GM19351 (cell line): ENCODE data around the gene DLL1.

Source experiments
- ATAC-seq: cut with Tn5 transposase; IDR thresholded peaks from one replicate; pipeline ENCODE4 v1.9.1; 2021; ENCODE audit warnings: mild to moderate bottlenecking, moderate library complexity; ENCODE audit not compliant: unreplicated experiment

DLL1 gene

GRCh38 chr6:170284126-170284773 is 6.6 kb downstream of the DLL1 start:
- ATAC-seq = no peak

GRCh38 chr6:170283212-170284081 is 7.4 kb downstream of the DLL1 start:
- ATAC-seq = no peak

GRCh38 chr6:170282512-170283158 is 8.2 kb downstream of the DLL1 start:
- no peak for ATAC-seq

DNA sequence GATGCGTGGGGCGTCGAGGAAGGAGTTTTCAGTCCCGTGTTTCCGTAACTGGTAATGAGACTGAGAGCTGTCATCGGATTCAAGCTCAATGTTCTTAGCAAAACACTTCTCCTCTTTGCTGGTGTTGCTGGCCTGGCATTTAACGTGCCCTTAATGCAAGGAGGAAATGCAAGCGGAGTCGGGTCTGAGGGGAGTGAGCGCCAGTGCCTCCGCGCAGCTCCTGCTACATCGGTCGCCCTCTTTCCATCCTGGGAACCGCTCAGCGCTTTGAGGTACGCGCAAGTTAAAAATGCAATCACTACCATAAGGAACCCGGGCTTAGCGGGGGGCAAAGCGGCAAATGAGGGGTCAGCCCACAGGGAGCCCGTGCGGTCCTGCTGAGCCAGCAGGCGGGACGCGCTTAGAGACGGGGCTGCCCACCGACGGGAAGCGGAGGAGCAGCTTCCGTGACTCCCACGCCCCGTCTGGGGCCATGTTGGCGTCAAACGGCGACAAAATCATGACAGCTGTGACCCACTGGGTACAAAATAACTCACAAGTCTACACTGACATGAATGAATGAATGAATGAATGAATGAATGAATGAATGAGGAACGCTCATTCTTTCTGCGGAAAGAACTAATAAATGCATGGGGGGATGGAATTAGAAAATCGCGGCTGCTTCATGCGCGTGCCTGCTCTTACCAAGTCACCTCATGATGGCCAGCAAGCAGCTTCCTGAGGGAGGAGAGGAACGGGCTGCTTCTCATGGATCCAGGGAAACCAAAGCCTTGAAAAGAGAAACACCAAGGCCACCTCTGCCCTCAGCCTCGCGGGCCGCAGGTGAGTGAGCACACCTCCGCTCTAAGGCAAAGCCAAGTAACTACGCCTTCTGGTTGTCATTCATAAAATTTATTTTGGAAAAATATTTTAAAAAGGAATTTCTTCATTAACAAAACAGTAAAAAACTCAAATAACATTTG is 9.3 kb downstream of the DLL1 start:
- ATAC-seq = no peak

DNA sequence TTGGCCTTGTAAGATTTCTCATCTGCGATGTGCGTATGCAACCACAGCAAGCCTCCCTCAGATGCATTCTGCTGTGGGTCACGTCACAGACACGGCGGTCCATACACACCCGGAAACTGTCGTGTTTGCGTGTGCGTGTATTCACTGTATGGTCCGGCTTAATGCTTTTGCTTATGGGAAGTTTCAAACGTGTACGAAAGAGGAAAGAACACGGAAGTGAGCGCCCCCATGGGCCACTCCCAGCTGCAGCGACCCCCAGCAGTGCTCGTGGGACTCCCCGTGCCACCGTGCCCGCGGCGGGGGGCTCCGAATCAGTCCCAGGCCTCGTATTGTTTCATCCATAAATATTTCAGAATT is 10.2 kb downstream of the DLL1 start:
- peak; percentile 43 for ATAC-seq

GRCh38 chr6:170279977-170280688 is 10.7 kb downstream of the DLL1 start:
- ATAC-seq = peak; percentile 85

DNA sequence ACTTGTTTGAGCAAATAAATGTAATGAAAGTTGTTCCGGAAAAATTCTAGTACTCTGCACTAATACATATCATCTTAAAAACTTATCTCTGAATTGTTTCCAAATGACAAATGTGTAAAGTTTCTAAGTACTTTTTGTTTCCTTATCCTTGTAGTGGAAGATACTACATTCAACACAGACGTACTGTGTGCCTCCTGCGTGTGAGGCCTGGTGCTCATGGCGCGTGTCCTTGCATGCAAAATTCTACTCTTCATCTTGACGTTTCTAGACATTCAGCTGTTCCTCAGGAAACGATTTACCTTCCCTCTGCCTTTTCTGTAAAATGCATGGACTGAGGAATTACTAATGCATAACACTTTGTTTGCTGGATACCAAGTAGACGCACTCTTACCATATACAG is 11.5 kb downstream of the DLL1 start:
- no peak for ATAC-seq

- no peak for ATAC-seq
Measured at GRCh38 chr6:170278743-170279094, 12.2 kb downstream of the DLL1 start.

DNA sequence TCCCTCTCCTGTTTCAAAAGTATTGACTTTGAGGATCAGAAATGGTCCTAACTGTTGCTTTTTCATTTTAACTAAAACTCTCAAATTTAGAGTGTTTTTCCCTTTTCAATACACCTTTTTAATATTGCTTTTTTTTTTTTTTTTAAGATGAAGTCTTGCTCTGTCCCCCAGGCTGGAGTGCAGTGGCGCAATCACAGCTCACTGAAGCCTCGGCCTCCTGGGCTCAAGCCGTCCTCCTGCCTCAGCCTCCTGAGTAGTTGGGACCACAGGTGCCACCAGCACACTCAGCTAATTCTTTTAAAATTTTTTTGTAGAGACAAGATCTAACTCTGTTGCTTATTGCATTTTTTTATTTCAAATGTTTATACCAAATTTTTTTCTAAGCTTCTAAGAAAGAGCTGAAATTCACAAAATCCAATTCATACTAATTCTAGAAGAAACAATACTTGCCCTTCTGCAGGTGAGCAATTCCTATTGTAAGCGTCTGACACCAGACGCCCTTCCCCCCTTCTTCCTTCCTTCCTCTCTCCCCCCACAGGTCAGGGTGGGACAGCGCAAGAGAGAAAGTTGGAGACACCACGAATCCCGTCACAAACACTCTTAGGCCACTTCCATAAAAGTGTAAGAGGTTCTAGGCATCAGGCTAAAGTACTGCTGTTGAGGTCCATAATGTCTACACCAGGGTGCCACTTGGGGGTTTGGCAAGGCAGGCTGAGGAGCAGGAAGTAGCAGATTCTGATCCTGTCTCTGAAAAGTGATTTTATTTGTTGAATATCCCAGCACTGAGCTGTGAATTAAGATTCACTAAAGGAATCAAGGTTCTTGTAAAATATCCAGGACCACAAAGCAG is 12.8 kb downstream of the DLL1 start:
- no peak for ATAC-seq

DNA sequence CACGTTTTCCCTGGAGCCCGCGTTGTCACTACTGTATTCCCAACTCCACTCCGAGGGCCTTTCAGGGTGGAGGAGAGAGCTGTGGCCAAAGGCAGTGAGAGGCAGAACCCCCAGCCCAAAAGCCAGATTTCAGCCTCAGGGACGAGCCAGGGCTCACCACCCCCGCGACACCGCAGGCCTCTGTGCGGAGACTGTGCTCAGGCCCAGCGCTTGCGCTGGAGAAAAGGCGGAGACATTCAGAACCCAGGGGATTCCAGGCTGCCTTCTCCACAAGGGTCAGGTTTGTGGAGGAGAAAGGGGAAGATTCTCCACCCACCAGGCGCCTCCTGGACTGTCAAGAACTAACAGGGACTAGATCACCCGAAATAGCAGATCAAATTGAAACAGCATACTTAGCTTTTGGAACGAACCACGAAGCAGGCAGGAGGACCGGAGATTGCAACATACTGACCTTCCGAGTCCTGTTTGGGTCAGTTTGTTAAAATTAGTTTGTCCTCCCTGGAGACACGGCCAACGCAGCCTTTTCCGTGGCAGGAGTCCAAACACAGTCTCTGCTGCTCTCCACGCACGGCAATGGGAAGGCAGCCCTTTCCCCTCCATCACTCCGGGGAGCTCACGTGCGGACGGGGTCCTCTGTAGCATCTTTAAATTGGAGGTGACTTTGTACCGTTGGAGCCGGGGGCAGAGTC is 14.4 kb downstream of the DLL1 start:
- ATAC-seq = no peak

GRCh38 chr6:170274713-170275560 is 15.9 kb downstream of the DLL1 start:
- no peak for ATAC-seq

GRCh38 chr6:170273681-170274080 is 17.2 kb downstream of the DLL1 start:
- no peak for ATAC-seq

- no peak for ATAC-seq
Measured at GRCh38 chr6:170273191-170273590, 17.7 kb downstream of the DLL1 start.

DNA sequence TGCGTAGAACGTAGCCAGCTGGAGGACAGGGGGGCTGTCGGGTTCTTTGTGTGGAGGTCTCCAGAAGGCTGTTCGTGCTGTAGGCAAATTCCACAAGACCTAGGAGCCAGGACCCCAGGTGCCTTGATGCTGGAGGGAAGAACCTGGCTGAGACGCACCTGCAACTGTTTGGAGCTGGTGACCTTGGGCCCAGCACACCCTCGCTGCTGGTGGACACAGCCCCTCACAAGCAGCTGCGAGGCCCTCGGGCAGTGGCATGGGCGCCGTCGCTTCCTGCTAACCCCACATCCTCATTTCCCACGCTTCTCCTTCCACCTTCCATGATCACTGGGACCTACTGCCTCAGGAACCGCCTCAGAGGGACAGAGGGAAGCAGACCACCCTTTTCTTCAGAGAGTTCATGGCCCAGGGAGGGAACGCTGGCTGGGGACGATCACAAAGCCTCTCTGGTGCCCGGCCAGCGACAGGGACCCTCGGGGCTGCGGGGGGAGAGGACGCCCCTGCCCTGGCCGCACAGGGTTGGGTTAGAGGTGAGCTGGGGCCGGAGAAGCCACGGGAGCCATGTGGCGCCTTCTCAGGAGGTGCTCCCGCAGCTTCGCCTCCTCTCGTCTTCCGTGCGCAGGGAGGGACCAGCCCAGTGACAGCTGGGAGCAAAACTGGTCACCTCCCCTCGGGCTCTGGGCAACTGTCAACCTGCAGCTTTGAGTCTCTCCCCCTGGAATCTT is 18.4 kb downstream of the DLL1 start:
- no peak for ATAC-seq

- ATAC-seq = peak; percentile 96
Measured at GRCh38 chr6:170271771-170272314, 19.0 kb downstream of the DLL1 start.

GRCh38 chr6:170270984-170271593 is 19.8 kb downstream of the DLL1 start:
- no peak for ATAC-seq
